DMS114 treated with DMSO at 0.1 percent for 48 hours (cell line): ENCODE results near the gene SERPINB13.

Experiments used
- DNase-seq: peaks from one replicate; lab custom pipeline; 2025; ENCODE audit not compliant: unreplicated experiment; lab: John Stamatoyannopoulos, UW

The SERPINB13 gene

GRCh38 chr18:63586966-63587365 lies at the start of gene SERPINB13:
Gene SERPINB13 (plus strand): TSS chr18:63587343. CDS start chr18:63588668, 1,325 bp downstream.
- DNase-seq, result no peak

- DNase-seq, result no peak
These were observed 47.1 kb upstream of the SERPINB13 start for GRCh38 chr18:63539904-63540510.

- no peak for DNase-seq
These were observed 45.1 kb upstream of the SERPINB13 start, which contains the start of gene SERPINB12 for GRCh38 chr18:63542069-63542468. Gene SERPINB12 (plus strand): TSS chr18:63542369. CDS start chr18:63556160, 13,791 bp downstream.

- DNase-seq, result no peak
These were observed 43.1 kb upstream of the SERPINB13 start for GRCh38 chr18:63544017-63544416.

- DNase-seq, result no peak
These were observed 42.1 kb upstream of the SERPINB13 start for GRCh38 chr18:63545000-63545399.

GRCh38 chr18:63550068-63550467 lies 37.1 kb upstream of the SERPINB13 start:
- DNase-seq, result no peak

GRCh38 chr18:63551769-63552168 lies 35.4 kb upstream of the SERPINB13 start:
- DNase-seq, result no peak

GRCh38 chr18:63552581-63552980 lies 34.6 kb upstream of the SERPINB13 start:
- DNase-seq, result no peak

GRCh38 chr18:63553081-63553480 lies 34.1 kb upstream of the SERPINB13 start:
- no peak for DNase-seq

GRCh38 chr18:63559567-63560491 lies 27.3 kb upstream of the SERPINB13 start:
- no peak for DNase-seq

- DNase-seq, result no peak
These were observed 24.9 kb upstream of the SERPINB13 start for GRCh38 chr18:63562284-63562683.

GRCh38 chr18:63564021-63564420 lies 23.1 kb upstream of the SERPINB13 start:
- DNase-seq, result no peak

- DNase-seq, result no peak
These were observed 22.6 kb upstream of the SERPINB13 start for GRCh38 chr18:63564561-63564960.

- no peak for DNase-seq
These were observed 19.9 kb upstream of the SERPINB13 start for GRCh38 chr18:63567276-63567675.

- no peak for DNase-seq
These were observed 19.3 kb upstream of the SERPINB13 start for GRCh38 chr18:63567825-63568224.

- DNase-seq, result no peak
These were observed 16.4 kb upstream of the SERPINB13 start for GRCh38 chr18:63570721-63571120.

- DNase-seq, result no peak
These were observed 11.5 kb upstream of the SERPINB13 start for GRCh38 chr18:63575681-63576080.

- peak; percentile 9 for DNase-seq
These were observed 8.7 kb upstream of the SERPINB13 start for GRCh38 chr18:63578357-63578958.

- DNase-seq, result no peak
These were observed 7.5 kb upstream of the SERPINB13 start for GRCh38 chr18:63579616-63580015.

- DNase-seq, result no peak
These were observed 1.2 kb upstream of the SERPINB13 start for GRCh38 chr18:63585988-63586387.

GRCh38 chr18:63586431-63586830 lies 712 bp upstream of the SERPINB13 start:
- DNase-seq, result no peak

GRCh38 chr18:63588909-63589308 lies 1.8 kb downstream of the SERPINB13 start:
- DNase-seq, result no peak
